Measurements from ENCODE around the gene SAMD10.
"Not testable (repeated sequence)": the region's sequence is repeated elsewhere in the genome, so short reads cannot be mapped to it uniquely, and the experiment has no call there.

Gene SAMD10

DNA sequence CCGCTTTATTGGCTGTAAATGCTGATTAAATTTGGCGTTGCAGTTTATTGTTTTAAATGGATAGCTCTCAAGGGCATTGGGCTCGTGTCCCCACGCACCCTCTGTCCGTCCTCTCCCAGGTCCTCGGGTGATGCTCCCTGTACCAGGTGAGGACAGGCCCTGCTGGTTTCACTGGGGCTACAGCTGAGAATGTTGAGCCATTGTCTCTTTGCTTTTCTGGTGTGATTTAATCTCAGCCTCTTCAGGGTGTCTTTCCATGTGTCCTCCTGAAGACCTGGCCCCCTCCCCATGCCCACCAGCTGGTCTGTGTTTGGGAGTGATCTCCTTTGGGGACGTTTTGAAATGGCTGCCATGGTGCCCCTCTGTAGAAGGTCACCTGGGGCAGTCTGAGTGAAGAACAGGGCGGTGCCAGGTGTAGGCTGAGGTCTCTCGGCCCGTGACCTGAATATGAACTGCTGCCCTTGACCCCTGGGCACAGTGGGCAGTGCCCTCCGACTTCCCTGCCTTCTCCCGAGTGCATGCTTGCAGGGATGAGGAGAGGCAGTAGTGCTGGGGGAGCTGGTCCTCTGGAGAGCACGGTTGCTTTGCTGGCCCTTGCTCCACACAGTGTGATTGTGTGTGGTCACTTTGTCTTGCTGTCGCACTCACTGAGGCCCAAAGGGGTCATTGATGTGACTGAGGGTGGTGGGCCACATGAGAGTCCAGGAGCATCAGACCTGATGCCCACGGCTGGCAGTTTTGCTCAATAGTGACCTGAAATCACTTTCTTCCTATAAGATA, 44.1 kb upstream of the SAMD10 start:
- in situ Hi-C loops (cut with MboI; ENCODE audit: low pct_unique_long_range_greater_than_20kb, low sequenced_read_pairs, unreplicated experiment) = no loop called here
- no peak for DNase-seq (ENCODE audit: low spot score)
- no peak for TF ChIP-seq CTCF (IDR thresholded peaks at IDR 0.05; ENCODE audit: extremely low read depth, insufficient read depth, missing control alignments)

- no peak for DNase-seq (ENCODE audit: low spot score)
- in situ Hi-C loops (cut with MboI; ENCODE audit: low pct_unique_long_range_greater_than_20kb, low sequenced_read_pairs, unreplicated experiment) = no loop called here
- no peak for TF ChIP-seq CTCF (IDR thresholded peaks at IDR 0.05; ENCODE audit: extremely low read depth, insufficient read depth, missing control alignments)
Observed at GRCh38 chr20:64022671-64023360, 43.4 kb upstream of the SAMD10 start.

GRCh38 chr20:64021124-64021975, 41.9 kb upstream of the SAMD10 start:
- no peak for DNase-seq (ENCODE audit: low spot score)
- in situ Hi-C loops (cut with MboI; ENCODE audit: low pct_unique_long_range_greater_than_20kb, low sequenced_read_pairs, unreplicated experiment) = no loop called here
- TF ChIP-seq CTCF (IDR thresholded peaks at IDR 0.05; ENCODE audit: extremely low read depth, insufficient read depth, missing control alignments) = no peak

- TF ChIP-seq CTCF (IDR thresholded peaks at IDR 0.05; ENCODE audit: extremely low read depth, insufficient read depth, missing control alignments) = no peak
- DNase-seq (ENCODE audit: low spot score) = no peak
- in situ Hi-C loops (cut with MboI; ENCODE audit: low pct_unique_long_range_greater_than_20kb, low sequenced_read_pairs, unreplicated experiment) = no loop called here
Observed at GRCh38 chr20:64015635-64016034, 36.2 kb upstream of the SAMD10 start.

- DNase-seq (ENCODE audit: low spot score); in situ Hi-C loops (cut with MboI; ENCODE audit: low pct_unique_long_range_greater_than_20kb, low sequenced_read_pairs, unreplicated experiment): not testable (repeated sequence)
Observed at GRCh38 chr20:64012385-64013154, 33.1 kb upstream of the SAMD10 start.

- no peak for TF ChIP-seq CTCF (IDR thresholded peaks at IDR 0.05; ENCODE audit: extremely low read depth, insufficient read depth, missing control alignments)
- DNase-seq (ENCODE audit: low spot score) = no peak
- in situ Hi-C loops (cut with MboI; ENCODE audit: low pct_unique_long_range_greater_than_20kb, low sequenced_read_pairs, unreplicated experiment) = no loop called here
Observed at GRCh38 chr20:64011366-64011779, 31.9 kb upstream of the SAMD10 start.

Data from GM13977 (cell line).